Keratinocyte (primary cell): ENCODE results near the gene S100P. TPM values are rescaled to one million over a fixed set of nuclear protein-coding genes. Genes with fewer than 3 reads are reported as not detected.

ENCODE experiments used
- DNase-seq: peaks from one replicate; pipeline ENCODE4 v3.0.0-alpha.2; 2011; ENCODE audit warnings: low read depth, missing footprints, low spot score
- FAIRE-seq: peaks from 2 replicates; lab custom pipeline; 2011; peaks lifted over from hg19 to GRCh38; lab: Jason Lieb, UNC
- H2AFZ ChIP-seq: 2 replicates; pipeline ENCODE4 v1.6.0; 2012; ENCODE audit warnings: low read length, control low read depth, inconsistent platforms; ENCODE audit not compliant: control insufficient read depth
- H3K27ac ChIP-seq: 2 replicates; pipeline ENCODE4 v1.5.1; 2011; ENCODE audit warnings: low read length; ENCODE audit not compliant: control insufficient read depth, insufficient read depth
- H3K27me3 ChIP-seq: 3 replicates; pipeline ENCODE4 v1.6.0; 2011; ENCODE audit warnings: low read length; ENCODE audit not compliant: control insufficient read depth, insufficient read depth; ENCODE audit errors: extremely low read depth
- H3K36me3 ChIP-seq, 2 experiments: 2 replicates in 1 of 2; 3 replicates in 1 of 2; pipeline ENCODE4 v1.5.1; 2011; ENCODE audit warnings: low read length in 2 of 2, mild to moderate bottlenecking in 1 of 2; ENCODE audit not compliant: control insufficient read depth in 2 of 2, insufficient read depth in 2 of 2; ENCODE audit errors: extremely low read depth in 1 of 2
- H3K4me1 ChIP-seq: 3 replicates; pipeline ENCODE4 v1.5.1; 2011; ENCODE audit warnings: low read length; ENCODE audit not compliant: control insufficient read depth, insufficient read depth; ENCODE audit errors: extremely low read depth
- H3K4me2 ChIP-seq: 3 replicates; pipeline ENCODE4 v1.6.0; 2011; ENCODE audit warnings: low read depth, low read length; ENCODE audit not compliant: control insufficient read depth, insufficient read depth; ENCODE audit errors: extremely low read depth
- H3K4me3 ChIP-seq, 3 experiments: fragments of 200-600 bp in 1 of 3; sonication (generic) in 1 of 3; 2 replicates in 2 of 3; 3 replicates in 1 of 3; pipeline ENCODE4 v1.5.1; 2011 to 2016; ENCODE audit warnings: low read length in 3 of 3, mild to moderate bottlenecking in 3 of 3, control low read depth in 2 of 3, inconsistent platforms in 1 of 3, low read depth in 1 of 3, mixed read lengths in 1 of 3, mixed run types in 1 of 3, moderate library complexity in 1 of 3; ENCODE audit not compliant: control insufficient read depth in 2 of 3, insufficient read depth in 2 of 3; ENCODE audit errors: extremely low read depth in 1 of 3
- H3K79me2 ChIP-seq: 2 replicates; pipeline ENCODE4 v1.6.0; 2012; ENCODE audit warnings: low read length; ENCODE audit not compliant: control insufficient read depth, insufficient read depth
- H3K9ac ChIP-seq: 3 replicates; pipeline ENCODE4 v1.6.0; 2011; ENCODE audit warnings: low read length; ENCODE audit not compliant: control insufficient read depth, insufficient read depth; ENCODE audit errors: extremely low read depth
- H3K9me1 ChIP-seq: 3 replicates; pipeline ENCODE4 v1.6.0; 2011; ENCODE audit warnings: low read length; ENCODE audit not compliant: control insufficient read depth, insufficient read depth; ENCODE audit errors: extremely low read depth
- H3K9me3 ChIP-seq: 2 replicates; pipeline ENCODE4 v1.5.1; 2012; ENCODE audit warnings: low read depth, low read length; ENCODE audit not compliant: control insufficient read depth
- H4K20me1 ChIP-seq: 3 replicates; pipeline ENCODE4 v1.6.0; 2011; ENCODE audit warnings: low read length; ENCODE audit not compliant: control insufficient read depth, insufficient read depth; ENCODE audit errors: extremely low read depth
- EZH2 ChIP-seq: IDR thresholded peaks from one replicate; pipeline ENCODE4 v1.6.1; 2012; ENCODE audit warnings: inconsistent platforms, mild to moderate bottlenecking, low read length, moderate library complexity
- dilution Hi-C: fragments of 300-500 bp; cut with MboI; formaldehyde crosslinking; loops from one replicate; pipeline ENCODE4 v1.7.0; 2020; ENCODE audit warnings: low sequenced_read_pairs; ENCODE audit not compliant: extremely low pct_ligation_motif_present
- polyA plus RNA-seq, 5 experiments: library from polyadenylated mRNA; depleted of rRNA in 3 of 5; stranded (reverse) in 3 of 5; stranded (forward) in 1 of 5; unstranded in 1 of 5; fragments of >200 nt; gene quantifications; 1 replicate in 1 of 5; 2 replicates in 3 of 5; 3 replicates in 1 of 5; pipeline versions ENCODE4 v1.2.1 to v1.2.3, GENCODE V29; 2011 to 2012; ENCODE audit warnings: missing spikeins in 2 of 5, low read depth in 1 of 5, low replicate concordance in 1 of 5
- TF ChIP-seq, protein P1 (sequence below), 3 experiments: IDR thresholded peaks in 1 of 3; conservative IDR thresholded peaks in 1 of 3; optimal IDR thresholded peaks in 1 of 3; 2 replicates in 2 of 3; 3 replicates in 1 of 3; pipeline versions ENCODE3 to v1.5.1; 2011; ENCODE audit warnings: low read length in 3 of 3, mild to moderate bottlenecking in 3 of 3, moderate library complexity in 2 of 3, control low read depth in 1 of 3, inconsistent platforms in 1 of 3; ENCODE audit not compliant: insufficient read depth in 2 of 3; ENCODE audit errors: extremely low read depth in 1 of 3

S100P gene
- polyA plus RNA-seq, 1 donor (not counting 4 experiments of a cell fraction or from before 2014, with no cell fraction given) = 1.7 TPM

DNA sequence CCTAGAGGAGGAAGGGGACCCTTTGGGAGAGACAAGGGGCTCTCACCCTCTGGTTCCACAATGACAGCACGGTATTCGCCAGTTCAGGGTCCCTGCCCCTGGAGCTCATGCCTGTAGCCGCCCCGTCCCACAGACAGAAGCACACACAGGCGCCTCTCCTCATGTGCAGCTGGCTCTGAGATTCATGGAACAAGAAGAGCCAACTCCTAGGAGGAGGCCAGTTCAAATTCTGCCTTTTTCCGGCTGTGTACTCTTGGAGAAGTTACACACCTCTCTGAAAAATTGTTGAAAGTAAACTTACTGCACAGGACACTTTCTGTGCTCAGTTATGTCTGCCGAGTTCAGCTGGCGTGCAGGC is 37.6 kb downstream of the S100P start:
- dilution Hi-C loops = no loop called here
- H3K9me1 ChIP-seq = no peaks in the 10 kb centered on the region
- no peaks in the 10 kb centered on the region for H3K36me3 ChIP-seq
- H3K27me3 ChIP-seq = no peaks in the 10 kb centered on the region
- no peak overlapping the region for H2AFZ ChIP-seq
- FAIRE-seq (no peak), DNase-seq (no peak)
- H3K27ac ChIP-seq = no peak overlapping the region
- no peak overlapping the region for H3K9ac ChIP-seq
- peaks cover 9% of the 10 kb centered on the region for H3K4me1 ChIP-seq
- H3K4me2 ChIP-seq = no peak overlapping the region
- H3K9me3 ChIP-seq = no peaks in the 10 kb centered on the region
- H3K79me2 ChIP-seq = no peaks in the 10 kb centered on the region
- H4K20me1 ChIP-seq = no peaks in the 10 kb centered on the region
- no peak for TF ChIP-seq EZH2
- TF ChIP-seq, protein P1, sequence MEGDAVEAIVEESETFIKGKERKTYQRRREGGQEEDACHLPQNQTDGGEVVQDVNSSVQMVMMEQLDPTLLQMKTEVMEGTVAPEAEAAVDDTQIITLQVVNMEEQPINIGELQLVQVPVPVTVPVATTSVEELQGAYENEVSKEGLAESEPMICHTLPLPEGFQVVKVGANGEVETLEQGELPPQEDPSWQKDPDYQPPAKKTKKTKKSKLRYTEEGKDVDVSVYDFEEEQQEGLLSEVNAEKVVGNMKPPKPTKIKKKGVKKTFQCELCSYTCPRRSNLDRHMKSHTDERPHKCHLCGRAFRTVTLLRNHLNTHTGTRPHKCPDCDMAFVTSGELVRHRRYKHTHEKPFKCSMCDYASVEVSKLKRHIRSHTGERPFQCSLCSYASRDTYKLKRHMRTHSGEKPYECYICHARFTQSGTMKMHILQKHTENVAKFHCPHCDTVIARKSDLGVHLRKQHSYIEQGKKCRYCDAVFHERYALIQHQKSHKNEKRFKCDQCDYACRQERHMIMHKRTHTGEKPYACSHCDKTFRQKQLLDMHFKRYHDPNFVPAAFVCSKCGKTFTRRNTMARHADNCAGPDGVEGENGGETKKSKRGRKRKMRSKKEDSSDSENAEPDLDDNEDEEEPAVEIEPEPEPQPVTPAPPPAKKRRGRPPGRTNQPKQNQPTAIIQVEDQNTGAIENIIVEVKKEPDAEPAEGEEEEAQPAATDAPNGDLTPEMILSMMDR (optimal IDR thresholded peaks at IDR 0.05 in 1 of 3, IDR thresholded peaks at IDR 0.05 in 1 of 3, conservative IDR thresholded peaks at IDR 0.05 in 1 of 3; ENCODE audit: extremely low read depth in 1 of 3, insufficient read depth in 2 of 3, low read length in 3 of 3) = no peak
- H3K4me3 ChIP-seq = no peak overlapping the region

DNA sequence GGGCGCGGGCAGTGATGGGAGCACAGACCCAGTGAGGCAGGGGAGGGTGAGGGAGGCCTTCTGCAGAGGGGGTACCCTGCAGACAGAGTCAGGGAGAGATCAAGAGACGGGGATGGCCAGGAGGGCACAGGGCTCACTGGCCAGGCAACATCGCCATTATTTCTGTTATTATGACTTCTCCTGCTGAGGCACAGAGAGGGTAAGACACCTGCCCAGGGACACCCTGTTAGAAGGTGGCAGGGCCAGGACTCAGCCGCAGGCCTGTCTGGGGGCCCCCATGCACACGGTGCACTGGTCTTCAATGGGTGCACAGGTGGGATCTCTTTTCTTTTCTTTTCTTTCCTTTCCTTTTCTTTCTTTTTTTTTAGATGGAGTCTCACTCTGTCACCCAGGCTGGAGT is 38.1 kb downstream of the S100P start:
- Histone ChIP-seq H3K9me1 (no peaks in the 10 kb centered on the region), H3K4me3 (no peak overlapping the region), H2AFZ (no peak overlapping the region), H3K4me2 (no peak overlapping the region), H3K27ac (no peak overlapping the region), H3K36me3 (no peaks in the 10 kb centered on the region), H3K9me3 (no peaks in the 10 kb centered on the region), H3K79me2 (no peaks in the 10 kb centered on the region), H3K9ac (no peak overlapping the region), H3K4me1 (peaks cover 9% of the 10 kb centered on the region), H3K27me3 (no peaks in the 10 kb centered on the region), H4K20me1 (no peaks in the 10 kb centered on the region)
- DNase-seq = no peak
- dilution Hi-C loops = no loop called here
- TF ChIP-seq, protein P1 (optimal IDR thresholded peaks at IDR 0.05 in 1 of 3, IDR thresholded peaks at IDR 0.05 in 1 of 3, conservative IDR thresholded peaks at IDR 0.05 in 1 of 3; ENCODE audit: extremely low read depth in 1 of 3, insufficient read depth in 2 of 3, low read length in 3 of 3) = no peak
- no peak for TF ChIP-seq EZH2
- FAIRE-seq = no peak
